C4-2B (cell line): ENCODE data around the gene UPK1A.

Source experiments
- ZFX ChIP-seq: fragments of 450-650 bp; IDR thresholded peaks from 2 replicates; pipeline ENCODE4 v1.6.1; 2017
- TF ChIP-seq, protein P1 (sequence below): fragments of 450-650 bp; conservative IDR thresholded peaks from 2 replicates; pipeline ENCODE4 v1.5.1; 2017; ENCODE audit warnings: mild to moderate bottlenecking

DNA sequence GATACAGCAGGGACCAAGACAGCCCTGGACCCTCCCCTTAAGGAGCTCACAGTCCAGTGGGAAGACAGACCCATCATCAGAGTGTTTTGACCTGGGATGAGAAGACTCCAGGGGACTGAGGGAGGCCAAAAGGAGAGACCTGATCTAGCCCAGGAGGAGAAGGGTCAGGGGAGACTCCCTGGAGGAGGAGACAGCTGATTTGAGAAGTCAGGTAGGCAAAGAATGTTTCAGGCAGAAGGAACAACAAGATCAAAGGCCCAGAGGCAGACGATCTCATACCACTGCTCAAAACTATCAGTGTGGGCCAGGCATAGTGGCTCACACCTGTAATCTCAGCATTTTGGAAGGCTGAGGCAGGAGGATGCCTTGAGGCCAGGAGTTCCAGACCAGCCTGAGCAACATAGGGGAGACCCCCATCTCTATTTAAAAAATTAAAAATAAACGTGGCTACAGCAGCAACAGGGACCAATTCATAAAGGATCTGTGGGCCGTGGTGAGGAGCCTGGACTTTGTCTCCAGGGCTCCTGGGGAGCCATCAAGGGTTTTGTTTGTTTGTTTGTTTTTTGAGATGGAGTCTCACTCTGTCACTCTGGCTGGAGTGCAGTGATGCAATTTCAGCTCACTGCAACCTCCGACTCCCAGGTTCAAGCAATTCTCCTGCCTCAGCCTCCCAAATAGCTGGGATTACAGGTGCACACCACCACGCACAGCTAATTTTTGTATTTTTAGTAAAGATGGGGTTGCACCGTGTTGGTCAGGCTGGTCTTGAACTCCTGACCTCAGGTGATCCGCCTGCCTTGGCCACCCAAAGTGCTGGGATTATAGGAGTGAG is 20.4 kb upstream of the UPK1A start:
- TF ChIP-seq, protein P1, sequence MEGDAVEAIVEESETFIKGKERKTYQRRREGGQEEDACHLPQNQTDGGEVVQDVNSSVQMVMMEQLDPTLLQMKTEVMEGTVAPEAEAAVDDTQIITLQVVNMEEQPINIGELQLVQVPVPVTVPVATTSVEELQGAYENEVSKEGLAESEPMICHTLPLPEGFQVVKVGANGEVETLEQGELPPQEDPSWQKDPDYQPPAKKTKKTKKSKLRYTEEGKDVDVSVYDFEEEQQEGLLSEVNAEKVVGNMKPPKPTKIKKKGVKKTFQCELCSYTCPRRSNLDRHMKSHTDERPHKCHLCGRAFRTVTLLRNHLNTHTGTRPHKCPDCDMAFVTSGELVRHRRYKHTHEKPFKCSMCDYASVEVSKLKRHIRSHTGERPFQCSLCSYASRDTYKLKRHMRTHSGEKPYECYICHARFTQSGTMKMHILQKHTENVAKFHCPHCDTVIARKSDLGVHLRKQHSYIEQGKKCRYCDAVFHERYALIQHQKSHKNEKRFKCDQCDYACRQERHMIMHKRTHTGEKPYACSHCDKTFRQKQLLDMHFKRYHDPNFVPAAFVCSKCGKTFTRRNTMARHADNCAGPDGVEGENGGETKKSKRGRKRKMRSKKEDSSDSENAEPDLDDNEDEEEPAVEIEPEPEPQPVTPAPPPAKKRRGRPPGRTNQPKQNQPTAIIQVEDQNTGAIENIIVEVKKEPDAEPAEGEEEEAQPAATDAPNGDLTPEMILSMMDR: no peak
- TF ChIP-seq ZFX: no peak
